MM.1S (cell line): ENCODE measurements around the gene ARHGEF33.

Experiments used
- DNase-seq: peaks from one replicate; pipeline ENCODE4 v3.0.0-alpha.2; 2015
- H2AFZ ChIP-seq: fragments of 300-600 bp; sonication (generic); 2 replicates; pipeline ENCODE4 v1.6.0; 2016; ENCODE audit warnings: antibody characterized with exemption, low read length
- H3F3A ChIP-seq: fragments of 300-600 bp; sonication (generic); 2 replicates; pipeline ENCODE4 v1.6.1; 2016; ENCODE audit warnings: mild to moderate bottlenecking, antibody characterized with exemption, low read length, moderate library complexity, mixed read lengths; ENCODE audit not compliant: insufficient read depth
- H3K27ac ChIP-seq: fragments of 300-600 bp; sonication (generic); 2 replicates; pipeline ENCODE4 v1.5.1; 2016; ENCODE audit warnings: mild to moderate bottlenecking, low read length
- H3K27me3 ChIP-seq: fragments of 300-600 bp; sonication (generic); replicated peaks from 2 replicates; pipeline ENCODE4 v1.6.0; 2016; ENCODE audit warnings: low read length; ENCODE audit not compliant: insufficient read depth
- H3K36me3 ChIP-seq: fragments of 300-600 bp; sonication (generic); replicated peaks from 2 replicates; pipeline ENCODE4 v1.6.1; 2016; ENCODE audit warnings: mild to moderate bottlenecking, low read length, mixed read lengths; ENCODE audit not compliant: insufficient read depth
- H3K4me1 ChIP-seq: fragments of 300-600 bp; sonication (generic); 2 replicates; pipeline ENCODE4 v1.6.1; 2016; ENCODE audit warnings: low read length, mixed read lengths
- H3K4me2 ChIP-seq: fragments of 300-600 bp; sonication (generic); 2 replicates; pipeline ENCODE4 v1.6.0; 2016; ENCODE audit warnings: low read depth, low read length
- H3K4me3 ChIP-seq: fragments of 300-600 bp; sonication (generic); 2 replicates; pipeline ENCODE4 v1.5.1; 2016; ENCODE audit warnings: low read length, mixed read lengths
- H3K79me2 ChIP-seq: fragments of 300-600 bp; sonication (generic); 2 replicates; pipeline ENCODE4 v1.6.1; 2016; ENCODE audit warnings: mixed run types, low read length, mixed read lengths
- H3K9ac ChIP-seq: fragments of 300-600 bp; sonication (generic); 2 replicates; pipeline ENCODE4 v1.6.1; 2016; ENCODE audit warnings: low read length, mixed read lengths
- H3K9me2 ChIP-seq: fragments of 300-600 bp; sonication (generic); replicated peaks from 2 replicates; pipeline ENCODE4 v1.6.1; 2016; ENCODE audit warnings: mild to moderate bottlenecking, low read length, mixed read lengths; ENCODE audit not compliant: insufficient read depth
- H3K9me3 ChIP-seq: fragments of 300-600 bp; sonication (generic); replicated peaks from 2 replicates; pipeline ENCODE4 v1.6.1; 2016; ENCODE audit warnings: mild to moderate bottlenecking, low read length, mixed read lengths; ENCODE audit not compliant: insufficient read depth
- H4K20me1 ChIP-seq: fragments of 300-600 bp; sonication (generic); 2 replicates; pipeline ENCODE4 v1.6.1; 2016; ENCODE audit warnings: mild to moderate bottlenecking, low read length, moderate library complexity, mixed read lengths; ENCODE audit not compliant: insufficient read depth
- EZH2 ChIP-seq: fragments of 300-600 bp; sonication (generic); optimal IDR thresholded peaks from 2 replicates; pipeline ENCODE3; 2017; ENCODE audit warnings: low read depth, mild to moderate bottlenecking, antibody characterized with exemption, low read length, mixed read lengths
- EZH2phosphoT487 ChIP-seq: fragments of 300-600 bp; sonication (generic); IDR thresholded peaks from 2 replicates; pipeline ENCODE4 v1.6.1; 2018; ENCODE audit warnings: antibody characterized with exemption, low read length
- TF ChIP-seq, protein P1 (sequence below): fragments of 300-600 bp; sonication (generic); IDR thresholded peaks from 2 replicates; pipeline ENCODE4 v1.5.1; 2016; ENCODE audit warnings: antibody characterized with exemption, low read length, mixed read lengths

ARHGEF33 gene

DNA sequence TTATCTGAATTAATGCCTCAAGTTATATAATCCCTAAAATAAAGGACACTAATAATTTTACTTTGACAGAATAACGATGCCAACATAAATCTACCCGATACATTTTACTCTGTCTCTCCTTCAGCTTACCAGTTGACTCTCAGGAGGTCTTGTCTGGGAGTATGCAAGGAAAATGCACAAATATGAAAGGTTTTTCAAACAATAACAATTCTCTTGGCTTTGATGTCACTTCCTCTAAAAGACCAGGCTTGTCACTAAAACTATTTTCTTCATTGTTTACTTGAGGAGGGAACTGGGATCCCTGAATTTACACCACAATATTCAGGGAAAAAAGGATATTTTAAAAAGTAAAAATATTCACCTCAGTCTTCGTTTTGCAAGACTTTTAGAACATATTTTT lies 134.0 kb downstream of the ARHGEF33 start:
- H3K4me3 ChIP-seq: no peak overlapping the region
- no peaks in the 10 kb centered on the region for H3K9me3 ChIP-seq
- H3K36me3 ChIP-seq: no peaks in the 10 kb centered on the region
- H3F3A ChIP-seq: no peaks in the 10 kb centered on the region
- no peaks in the 10 kb centered on the region for H4K20me1 ChIP-seq
- H3K27ac ChIP-seq: no peak overlapping the region
- H3K4me1 ChIP-seq: no peaks in the 10 kb centered on the region
- TF ChIP-seq EZH2: no peak
- TF ChIP-seq, protein P1, sequence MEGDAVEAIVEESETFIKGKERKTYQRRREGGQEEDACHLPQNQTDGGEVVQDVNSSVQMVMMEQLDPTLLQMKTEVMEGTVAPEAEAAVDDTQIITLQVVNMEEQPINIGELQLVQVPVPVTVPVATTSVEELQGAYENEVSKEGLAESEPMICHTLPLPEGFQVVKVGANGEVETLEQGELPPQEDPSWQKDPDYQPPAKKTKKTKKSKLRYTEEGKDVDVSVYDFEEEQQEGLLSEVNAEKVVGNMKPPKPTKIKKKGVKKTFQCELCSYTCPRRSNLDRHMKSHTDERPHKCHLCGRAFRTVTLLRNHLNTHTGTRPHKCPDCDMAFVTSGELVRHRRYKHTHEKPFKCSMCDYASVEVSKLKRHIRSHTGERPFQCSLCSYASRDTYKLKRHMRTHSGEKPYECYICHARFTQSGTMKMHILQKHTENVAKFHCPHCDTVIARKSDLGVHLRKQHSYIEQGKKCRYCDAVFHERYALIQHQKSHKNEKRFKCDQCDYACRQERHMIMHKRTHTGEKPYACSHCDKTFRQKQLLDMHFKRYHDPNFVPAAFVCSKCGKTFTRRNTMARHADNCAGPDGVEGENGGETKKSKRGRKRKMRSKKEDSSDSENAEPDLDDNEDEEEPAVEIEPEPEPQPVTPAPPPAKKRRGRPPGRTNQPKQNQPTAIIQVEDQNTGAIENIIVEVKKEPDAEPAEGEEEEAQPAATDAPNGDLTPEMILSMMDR: no peak
- no peak for TF ChIP-seq EZH2phosphoT487
- H3K79me2 ChIP-seq: no peaks in the 10 kb centered on the region
- no peak overlapping the region for H3K9ac ChIP-seq
- no peak overlapping the region for H2AFZ ChIP-seq
- no peak overlapping the region for H3K4me2 ChIP-seq
- H3K9me2 ChIP-seq: no peaks in the 10 kb centered on the region
- DNase-seq: no peak
- H3K27me3 ChIP-seq: no peaks in the 10 kb centered on the region

DNA sequence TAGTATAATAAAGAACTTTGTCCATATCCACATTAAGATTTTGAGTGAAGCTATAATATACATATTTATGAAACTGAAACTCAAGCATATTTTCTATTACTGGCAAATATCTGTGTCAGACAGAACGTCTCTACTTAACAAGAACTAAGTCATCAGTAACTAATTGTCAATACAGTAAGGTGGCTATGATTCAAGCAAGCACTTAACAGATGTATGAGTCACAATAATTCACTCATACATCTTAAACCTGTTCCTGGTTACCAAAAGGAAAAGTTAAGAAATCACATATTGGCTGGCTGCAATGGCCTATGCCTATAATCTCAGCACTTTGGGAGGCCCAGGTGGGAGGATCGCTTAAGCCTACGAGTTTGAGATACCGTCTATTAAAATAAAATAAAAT lies 135.2 kb downstream of the ARHGEF33 start:
- Histone ChIP-seq H3F3A (no peaks in the 10 kb centered on the region), H4K20me1 (no peaks in the 10 kb centered on the region), H3K4me2 (no peak overlapping the region), H3K4me3 (no peak overlapping the region), H2AFZ (no peak overlapping the region), H3K27me3 (no peaks in the 10 kb centered on the region), H3K27ac (no peak overlapping the region), H3K9ac (no peak overlapping the region), H3K79me2 (no peaks in the 10 kb centered on the region), H3K9me3 (no peaks in the 10 kb centered on the region), H3K9me2 (no peaks in the 10 kb centered on the region), H3K4me1 (no peaks in the 10 kb centered on the region), H3K36me3 (no peaks in the 10 kb centered on the region)
- DNase-seq: peak; percentile 9
- TF ChIP-seq EZH2 (no peak), EZH2phosphoT487 (no peak)
- TF ChIP-seq, protein P1: no peak
